Measurements from ENCODE around the gene EXOC3L1. TPM values are rescaled to one million over a fixed set of nuclear protein-coding genes. Genes with fewer than 3 reads are reported as not detected.

EXOC3L1 gene
- total RNA-seq, 1 experiment from 2014 or later: 0.30 TPM

GRCh38 chr16:67177743-67178699 is 11.9 kb downstream of the EXOC3L1 start:
- Histone ChIP-seq H4K20me1 (ENCODE audit: insufficient read depth) (no peaks in the 10 kb centered on the region), H3K79me2 (ENCODE audit: insufficient read depth, low read length) (peaks cover 9% of the 10 kb centered on the region), H3K9me3 (ENCODE audit: control insufficient read depth in 1 of 2, insufficient read depth in 1 of 2, low read depth in 1 of 2, low read length in 2 of 2) (no peaks in the 10 kb centered on the region), H3K27ac (ENCODE audit: low read depth, low read length) (peak overlapping the region; percentile 95), H3K9me2 (ENCODE audit: insufficient read depth) (no peaks in the 10 kb centered on the region), H3K27me3 (ENCODE audit: insufficient read depth, low read length) (no peaks in the 10 kb centered on the region), H3K4me3 (replicated peaks in 1 of 2; ENCODE audit: low read depth in 1 of 2, low read length in 2 of 2) (peak overlapping the region; percentile 46 to 67), H3K4me1 (ENCODE audit: control insufficient read depth in 1 of 2, insufficient read depth in 2 of 2, low read length in 2 of 2) (peaks cover 48 to 78% of the 10 kb centered on the region in 2 experiments), H3K4me2 (ENCODE audit: low read length) (peak overlapping the region; percentile 93), H3K36me3 (ENCODE audit: control insufficient read depth in 1 of 2, insufficient read depth in 2 of 2, low read length in 2 of 2) (0 out of 4 replicates have a peak, but pooled peaks cover 0 to 6% of the 10 kb centered on the region in 2 experiments), H3K9ac (ENCODE audit: low read length) (peak overlapping the region; percentile 77), H2AFZ (ENCODE audit: low read depth, low read length, poor library complexity, severe bottlenecking) (no peak overlapping the region)
- DNase-seq (ENCODE audit: low read depth, low spot score): peak; percentile 93
- peak; percentile 56; the same call in 1 of the 2 replicates for TF ChIP-seq ZFX (IDR thresholded peaks at IDR 0.05)
- peak; percentile 82 for TF ChIP-seq POLR2A (IDR thresholded peaks at IDR 0.05; ENCODE audit: borderline replicate concordance, extremely low read depth, insufficient read depth, insufficient read length)
- no peak for TF ChIP-seq EZH2 (IDR thresholded peaks at IDR 0.05)
- TF ChIP-seq SIN3A (IDR thresholded peaks at IDR 0.05; ENCODE audit: low read depth): no peak
- peak; percentile 43 for TF ChIP-seq ZBTB33 (IDR thresholded peaks at IDR 0.05; ENCODE audit: extremely low read depth, insufficient replicate concordance, low read length)
- no peak for TF ChIP-seq EZH2phosphoT487 (IDR thresholded peaks at IDR 0.05; ENCODE audit: borderline replicate concordance)
- no peak for TF ChIP-seq TCF7L2 (IDR thresholded peaks at IDR 0.05; ENCODE audit: borderline replicate concordance, extremely low read depth, insufficient read depth, insufficient read length)
- TF ChIP-seq YY1 (IDR thresholded peaks at IDR 0.05; ENCODE audit: extremely low read depth, insufficient replicate concordance, low read depth, low read length): peak; percentile 50
- TF ChIP-seq SRF (IDR thresholded peaks at IDR 0.05; ENCODE audit: low read depth): no peak
- no peak for TF ChIP-seq EGR1 (IDR thresholded peaks at IDR 0.05; ENCODE audit: low read depth)
- peak; percentile 95 for TF ChIP-seq POLR2AphosphoS5 (IDR thresholded peaks at IDR 0.05; ENCODE audit: low read depth, low read length)
- TF ChIP-seq SP1 (IDR thresholded peaks at IDR 0.05; ENCODE audit: low read depth): no peak
- 0 out of 6 replicates have a peak, but pooled peaks of 1 of the 3 experiments have one; percentile 6 for TF ChIP-seq CTCF (IDR thresholded peaks at IDR 0.05 in 2 of 3, conservative IDR thresholded peaks at IDR 0.05 in 1 of 3; ENCODE audit: borderline replicate concordance in 1 of 3, insufficient read depth in 1 of 3, low read depth in 2 of 3, low read length in 2 of 3)
- no peak for TF ChIP-seq ZNF274 (IDR thresholded peaks at IDR 0.05; ENCODE audit: low read depth, low read length)
- TF ChIP-seq ATF3 (IDR thresholded peaks at IDR 0.05): no peak
- ChIA-PET POLR2A (interaction anchor here (0.6 to 1.4 kb wide), 6 partner anchors 8 to 275 kb away, joined by 3 to 5 read pairs (median 3); partner anchors contain the start of genes FHOD1 and NOL3), RAD21 (ENCODE audit: low non-redundant PET in 1 of 2, low total read pairs in 2 of 2, uncharacterized antibody in 2 of 2, unreplicated experiment in 2 of 2) (interaction anchor here in 1 of 2 experiments (0.6 kb wide), 1 partner anchor 208 kb away, joined by 3 read pairs; no protein-coding TSS in a partner anchor), CTCF (interaction anchor here (0.7 to 3.4 kb wide), 7 partner anchors 8 to 235 kb away, joined by 3 to 14 read pairs (median 5); partner anchors contain the start of genes ELMO3 and NOL3)
- intact Hi-C loops (cut with micrococcal nuclease): no loop called here
- peak; percentile 79 for ATAC-seq
- BruUV-seq (replicated peaks): no TSS peak

All from HCT116 (cell line).